ENCODE data around the gene LMTK3. TPM values are rescaled to one million over a fixed set of nuclear protein-coding genes. Genes with fewer than 3 reads are reported as not detected.
A peak's percentile ranks its signal among the peaks of the same experiment; 100 is the strongest.

The LMTK3 gene
- 0.92 TPM for total RNA-seq

GRCh38 chr19:48511800-48512503 lies at the start of gene LMTK3:
TSS of gene LMTK3 (minus strand) at chr19:48511835. CDS start at chr19:48511576, 259 bp downstream.
- DNase-seq = no peak

- DNase-seq = no peak
These were observed 49.8 kb upstream of the LMTK3 start for GRCh38 chr19:48561412-48561811.

- DNase-seq = no peak
These were observed 48.5 kb upstream of the LMTK3 start for GRCh38 chr19:48560095-48560530.

GRCh38 chr19:48558018-48558684 lies 46.5 kb upstream of the LMTK3 start:
- no peak for DNase-seq

GRCh38 chr19:48556825-48557224 lies 45.2 kb upstream of the LMTK3 start:
- DNase-seq = no peak

GRCh38 chr19:48556163-48556562 lies 44.5 kb upstream of the LMTK3 start:
- DNase-seq = no peak

GRCh38 chr19:48554385-48555091 lies 42.9 kb upstream of the LMTK3 start:
- no peak for DNase-seq

- no peak for DNase-seq
These were observed 42.2 kb upstream of the LMTK3 start for GRCh38 chr19:48553676-48554384.

- no peak for DNase-seq
These were observed 41.0 kb upstream of the LMTK3 start for GRCh38 chr19:48552406-48553322.

GRCh38 chr19:48551437-48552302 lies 40.0 kb upstream of the LMTK3 start, which contains the start of gene SULT2B1:
TSS of gene SULT2B1 (plus strand) at chr19:48552172. CDS start at chr19:48552253, 81 bp downstream.
- DNase-seq = no peak

GRCh38 chr19:48549380-48549779 lies 37.7 kb upstream of the LMTK3 start:
- no peak for DNase-seq

GRCh38 chr19:48548253-48548911 lies 36.7 kb upstream of the LMTK3 start:
- DNase-seq = no peak

- no peak for DNase-seq
These were observed 36.1 kb upstream of the LMTK3 start for GRCh38 chr19:48547722-48548121.

GRCh38 chr19:48544856-48545750 lies 33.5 kb upstream of the LMTK3 start:
- no peak for DNase-seq

GRCh38 chr19:48543121-48543710 lies 31.6 kb upstream of the LMTK3 start:
- DNase-seq = peak; percentile 78

GRCh38 chr19:48541813-48542212 lies 30.2 kb upstream of the LMTK3 start:
- DNase-seq = no peak

GRCh38 chr19:48540110-48540509 lies 28.5 kb upstream of the LMTK3 start:
- peak; percentile 50 for DNase-seq

- DNase-seq = peak; percentile 73
These were observed 28.0 kb upstream of the LMTK3 start for GRCh38 chr19:48539503-48540096.

Data from tongue (tissue), 2 donors.